Ramos (cell line): Measurements from ENCODE around the gene PDCD1.
"Not testable (repeated sequence)": the region's sequence is repeated elsewhere in the genome, so short reads cannot be mapped to it uniquely, and the experiment has no call there.

Experiments
- in situ Hi-C: fragments of 300-500 bp; cut with MboI; formaldehyde crosslinking; loops from one replicate; pipeline ENCODE4 v1.14.3; 2022; ENCODE audit warnings: low sequenced_read_pairs; ENCODE audit not compliant: unreplicated experiment

The PDCD1 gene

DNA sequence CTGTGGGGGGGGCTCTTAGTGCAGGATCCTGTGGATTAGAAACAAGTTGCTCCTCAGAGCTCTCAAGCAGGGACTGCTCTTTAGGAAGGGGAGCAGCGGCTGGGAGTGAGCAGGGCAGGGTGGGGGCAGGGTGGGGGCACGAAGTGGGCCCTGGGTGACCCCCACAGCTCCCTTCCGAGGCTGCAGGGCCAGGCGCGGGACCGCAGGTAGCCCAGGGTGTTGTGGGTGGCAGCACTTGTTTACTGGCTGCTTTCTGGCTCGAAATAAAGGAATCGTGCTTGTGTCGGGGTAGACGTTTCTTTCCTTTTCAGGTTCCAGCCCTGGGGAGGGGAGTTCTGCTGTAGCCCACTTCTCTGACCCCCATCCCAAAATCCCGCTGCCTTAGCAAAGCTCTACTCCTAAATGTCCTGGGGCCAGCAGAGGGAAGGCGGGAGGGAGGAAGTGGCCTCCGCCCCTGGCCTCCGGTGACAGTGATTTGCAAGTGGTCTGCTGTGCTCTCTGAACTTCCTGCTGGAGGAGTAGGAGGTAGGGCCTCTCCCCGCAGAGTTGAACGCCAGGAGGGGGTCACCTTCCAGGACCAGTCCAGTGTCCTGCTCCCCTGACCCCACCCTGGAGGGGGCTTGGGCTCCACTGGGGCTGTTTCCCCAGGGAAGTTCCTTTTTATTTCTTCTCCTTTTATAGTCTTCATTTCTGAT lies 41.4 kb downstream of the PDCD1 start:
- in situ Hi-C loops: no loop called here

DNA sequence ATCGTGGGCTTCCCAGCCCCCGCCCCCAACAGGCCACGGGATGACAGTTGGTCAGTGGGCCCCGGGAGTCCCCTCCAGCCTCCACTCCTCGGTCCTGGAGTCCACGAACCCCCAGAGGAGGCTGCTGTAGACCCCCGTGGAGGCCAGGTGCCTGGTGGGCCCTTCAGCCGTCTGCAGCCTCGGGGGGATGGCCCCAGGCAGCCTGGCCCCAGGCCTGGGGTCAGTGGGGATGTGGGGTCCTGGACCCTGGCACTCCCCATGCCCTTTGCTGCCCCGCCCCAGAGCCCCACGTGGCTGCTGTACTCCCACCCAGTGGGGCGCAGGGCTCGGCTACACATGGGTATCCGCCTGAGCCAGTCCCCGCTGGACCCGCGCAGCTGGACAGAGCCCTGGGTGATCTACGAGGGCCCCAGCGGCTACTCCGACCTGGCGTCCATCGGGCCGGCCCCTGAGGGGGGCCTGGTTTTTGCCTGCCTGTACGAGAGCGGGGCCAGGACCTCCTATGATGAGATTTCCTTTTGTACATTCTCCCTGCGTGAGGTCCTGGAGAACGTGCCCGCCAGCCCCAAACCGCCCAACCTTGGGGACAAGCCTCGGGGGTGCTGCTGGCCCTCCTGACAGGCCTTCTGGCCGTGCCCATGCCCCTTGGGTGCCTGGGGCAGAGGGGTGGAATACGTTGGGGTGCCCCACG lies 42.1 kb downstream of the PDCD1 start:
- in situ Hi-C loops: no loop called here

DNA sequence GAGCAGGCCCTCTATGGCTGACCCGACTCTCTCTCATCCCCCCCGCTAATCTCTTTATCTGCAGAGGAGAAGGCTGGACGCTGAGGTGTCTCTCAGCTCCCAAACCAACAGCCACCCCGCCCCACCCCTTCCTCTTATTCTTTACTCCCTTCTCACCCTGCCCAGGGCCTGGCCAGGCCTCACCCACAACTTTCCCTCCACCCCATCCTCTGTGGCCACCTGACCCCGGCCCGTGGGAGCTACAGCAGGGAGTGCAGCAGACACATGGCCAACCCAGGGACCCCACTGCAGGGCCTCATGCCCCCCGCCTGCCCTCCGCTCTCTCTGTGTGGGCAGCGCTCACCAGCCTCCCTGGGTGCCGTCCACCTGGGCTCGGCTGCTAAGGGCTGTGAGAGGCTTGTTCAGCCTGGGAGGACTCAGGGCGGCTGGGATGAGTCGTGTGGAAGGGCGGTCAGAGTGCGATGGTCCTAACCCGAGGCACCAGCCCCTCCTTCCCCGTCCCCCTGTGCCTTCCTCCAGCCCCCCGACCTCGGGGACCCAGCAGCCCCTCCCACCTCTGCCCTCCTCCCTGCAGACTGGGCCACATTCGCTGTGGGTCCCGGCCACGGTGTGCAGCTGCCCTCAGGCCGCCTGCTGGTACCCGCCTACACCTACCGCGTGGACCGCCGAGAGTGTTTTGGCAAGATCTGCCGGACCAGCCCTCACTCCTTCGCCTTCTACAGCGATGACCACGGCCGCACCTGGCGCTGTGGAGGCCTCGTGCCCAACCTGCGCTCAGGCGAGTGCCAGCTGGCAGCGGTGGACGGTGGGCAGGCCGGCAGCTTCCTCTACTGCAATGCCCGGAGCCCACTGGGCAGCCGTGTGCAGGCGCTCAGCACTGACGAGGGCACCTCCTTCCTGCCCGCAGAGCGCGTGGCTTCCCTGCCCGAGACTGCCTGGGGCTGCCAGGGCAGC lies 42.9 kb downstream of the PDCD1 start:
- in situ Hi-C loops: no loop called here

DNA sequence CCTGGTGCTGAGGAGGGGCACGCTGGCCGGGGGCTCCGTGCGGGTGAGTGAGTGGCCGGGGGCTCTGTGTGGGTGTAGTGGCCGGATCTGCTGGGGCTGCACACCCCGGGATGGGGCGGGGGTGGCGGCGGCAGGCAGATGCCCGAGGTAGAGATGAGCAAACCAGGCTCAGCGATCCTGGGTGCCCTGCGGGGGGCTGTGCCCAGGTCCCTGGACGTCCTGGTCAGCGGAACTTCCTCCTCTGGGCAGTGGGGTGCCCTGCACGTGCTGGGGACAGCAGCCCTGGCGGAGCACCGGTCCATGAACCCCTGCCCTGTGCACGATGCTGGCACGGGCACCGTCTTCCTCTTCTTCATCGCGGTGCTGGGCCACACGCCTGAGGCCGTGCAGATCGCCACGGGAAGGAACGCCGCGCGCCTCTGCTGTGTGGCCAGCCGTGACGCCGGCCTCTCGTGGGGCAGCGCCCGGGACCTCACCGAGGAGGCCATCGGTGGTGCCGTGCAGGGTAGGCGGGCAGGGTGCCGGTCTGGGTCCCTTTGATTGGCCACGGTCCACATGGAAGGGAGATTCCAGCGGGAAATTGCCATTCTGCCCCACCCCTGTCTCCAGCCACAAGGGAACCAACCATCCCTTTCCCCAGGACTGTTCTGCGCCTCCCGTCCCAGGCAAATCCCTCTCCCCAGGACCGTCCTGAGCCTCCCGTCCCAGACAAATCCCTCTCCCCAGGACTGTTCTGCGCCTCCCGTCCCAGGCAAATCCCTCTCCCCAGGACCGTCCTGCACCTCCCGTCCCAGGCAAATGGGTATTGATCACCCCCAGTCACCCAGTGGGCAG lies 43.8 kb downstream of the PDCD1 start:
- in situ Hi-C loops: no loop called here

DNA sequence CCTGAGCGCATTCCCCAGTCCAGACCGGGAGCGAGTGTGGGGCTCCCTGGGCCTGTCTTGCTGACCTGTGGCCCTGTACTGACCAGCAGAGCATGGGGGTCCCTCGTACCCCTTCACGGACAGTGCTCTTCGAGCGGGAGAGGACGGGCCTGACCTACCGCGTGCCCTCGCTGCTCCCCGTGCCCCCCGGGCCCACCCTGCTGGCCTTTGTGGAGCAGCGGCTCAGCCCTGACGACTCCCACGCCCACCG lies 44.4 kb downstream of the PDCD1 start:
- in situ Hi-C loops: no loop called here

DNA sequence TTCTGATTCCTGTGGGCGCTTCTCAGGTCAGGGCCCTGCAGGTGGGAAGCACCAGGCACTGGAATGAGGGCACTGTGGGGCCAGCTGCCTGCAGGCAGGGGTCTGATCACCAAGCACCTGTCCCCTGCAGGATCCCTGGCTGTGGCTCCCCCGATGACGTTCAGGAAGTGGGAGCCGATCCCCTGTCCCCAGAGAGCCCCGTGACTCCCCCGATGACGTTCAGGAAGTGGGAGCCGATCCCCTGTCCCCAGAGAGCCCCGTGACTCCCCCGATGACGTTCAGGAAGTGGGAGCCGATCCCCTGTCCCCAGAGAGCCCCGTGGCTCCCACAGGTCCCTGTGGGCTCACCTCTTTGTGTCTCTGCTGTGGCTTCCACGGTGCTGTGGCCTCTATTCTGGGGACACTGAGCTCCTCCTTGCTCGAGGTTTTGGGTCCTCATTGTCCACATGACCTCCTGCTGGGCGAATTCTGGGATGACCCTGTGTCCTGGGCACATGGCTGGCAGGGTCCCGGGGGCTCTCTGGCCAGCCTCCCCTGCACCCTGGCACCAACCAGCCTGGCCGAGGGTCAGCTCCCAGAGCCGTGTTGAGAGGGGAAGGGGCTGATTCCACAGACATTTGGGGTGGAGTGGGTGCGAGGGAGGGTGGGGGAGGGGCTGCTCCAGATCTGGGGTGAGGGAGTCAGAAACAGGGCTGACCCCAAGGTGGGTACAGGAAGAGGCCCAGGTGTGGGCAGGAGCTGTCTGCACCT lies 44.9 kb downstream of the PDCD1 start:
- in situ Hi-C loops: no loop called here

DNA sequence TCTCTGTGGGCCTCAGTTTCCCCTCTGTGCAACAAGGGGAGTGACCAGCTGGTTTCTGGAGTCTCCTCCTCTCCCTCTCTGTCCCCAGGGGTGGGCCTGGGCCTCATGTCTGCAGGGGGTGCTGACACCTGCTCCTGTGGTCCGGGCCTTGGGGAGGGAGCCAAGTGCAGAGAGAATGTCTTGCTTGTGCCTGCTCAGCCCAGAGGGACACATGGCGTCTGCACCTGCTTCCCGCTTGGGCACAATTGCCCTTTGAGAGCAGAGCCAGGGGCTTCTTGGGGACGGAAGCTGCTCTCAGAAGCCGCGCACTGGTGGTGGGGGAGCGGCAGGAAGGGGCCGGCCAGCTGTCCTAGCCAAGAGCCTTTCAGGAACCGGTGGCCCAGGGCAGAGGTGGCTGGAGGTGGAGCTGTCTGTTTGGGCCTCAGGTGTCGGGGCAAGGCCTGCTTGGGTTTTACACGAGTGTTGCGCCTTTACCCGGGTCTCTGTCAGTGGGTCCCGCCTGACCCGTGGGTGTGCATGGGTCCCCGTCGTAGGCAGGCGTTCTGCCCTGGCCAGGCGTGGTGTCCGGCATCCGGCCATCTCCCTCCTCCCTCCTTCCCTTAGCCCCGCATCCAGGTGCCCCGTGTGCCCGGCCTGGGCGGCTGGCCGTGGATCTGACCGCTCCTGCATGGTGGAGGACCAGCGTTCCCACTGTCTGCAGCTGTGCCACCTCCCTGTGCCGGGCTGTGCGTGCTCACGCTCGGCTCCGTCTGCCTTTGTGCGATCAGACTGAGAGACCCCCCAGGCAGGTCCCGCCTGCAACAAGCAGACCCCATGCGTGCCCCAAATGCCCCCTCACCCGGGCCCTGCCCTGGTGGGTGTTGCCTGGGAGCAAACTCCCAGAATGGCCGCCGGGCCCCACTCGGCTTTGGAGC lies 45.7 kb downstream of the PDCD1 start:
- in situ Hi-C loops: no loop called here

DNA sequence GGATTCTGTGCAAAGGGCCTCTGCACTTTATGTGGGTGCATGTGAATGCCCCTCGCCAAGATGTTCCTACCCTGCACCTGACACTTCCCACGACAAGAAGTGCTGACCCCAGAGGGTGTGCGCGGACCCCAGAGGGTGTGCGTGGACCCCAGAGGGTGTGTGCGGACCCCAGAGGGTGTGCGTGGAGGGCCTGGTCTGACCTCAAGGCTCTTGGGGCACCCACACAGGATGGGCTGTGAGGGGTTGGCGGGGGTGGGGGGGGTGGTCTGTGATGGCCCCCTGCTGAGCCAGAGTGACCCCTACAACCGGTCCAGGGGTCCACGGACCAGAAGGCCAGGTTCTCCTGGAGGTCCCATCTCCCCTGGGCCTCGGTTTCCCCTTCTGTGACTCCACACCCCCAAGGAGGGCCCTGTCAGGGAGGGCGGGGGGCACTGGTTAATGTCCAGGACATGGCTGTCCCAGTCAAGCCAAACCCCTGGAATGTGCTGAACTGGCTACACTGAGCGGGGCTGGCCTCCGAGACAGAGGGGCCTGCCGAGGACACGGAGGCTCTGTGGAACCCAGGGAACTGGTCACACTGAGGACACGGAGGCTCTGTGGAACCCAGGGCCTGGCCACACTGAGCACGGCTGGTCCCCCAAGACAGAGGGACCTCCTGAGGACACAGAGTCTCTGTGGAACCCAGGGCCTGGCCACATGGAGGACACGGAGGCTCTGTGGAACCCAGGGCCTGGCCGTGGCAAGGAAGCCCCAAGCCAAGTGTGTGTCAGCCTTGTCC lies 46.6 kb downstream of the PDCD1 start:
- in situ Hi-C loops: no loop called here

DNA sequence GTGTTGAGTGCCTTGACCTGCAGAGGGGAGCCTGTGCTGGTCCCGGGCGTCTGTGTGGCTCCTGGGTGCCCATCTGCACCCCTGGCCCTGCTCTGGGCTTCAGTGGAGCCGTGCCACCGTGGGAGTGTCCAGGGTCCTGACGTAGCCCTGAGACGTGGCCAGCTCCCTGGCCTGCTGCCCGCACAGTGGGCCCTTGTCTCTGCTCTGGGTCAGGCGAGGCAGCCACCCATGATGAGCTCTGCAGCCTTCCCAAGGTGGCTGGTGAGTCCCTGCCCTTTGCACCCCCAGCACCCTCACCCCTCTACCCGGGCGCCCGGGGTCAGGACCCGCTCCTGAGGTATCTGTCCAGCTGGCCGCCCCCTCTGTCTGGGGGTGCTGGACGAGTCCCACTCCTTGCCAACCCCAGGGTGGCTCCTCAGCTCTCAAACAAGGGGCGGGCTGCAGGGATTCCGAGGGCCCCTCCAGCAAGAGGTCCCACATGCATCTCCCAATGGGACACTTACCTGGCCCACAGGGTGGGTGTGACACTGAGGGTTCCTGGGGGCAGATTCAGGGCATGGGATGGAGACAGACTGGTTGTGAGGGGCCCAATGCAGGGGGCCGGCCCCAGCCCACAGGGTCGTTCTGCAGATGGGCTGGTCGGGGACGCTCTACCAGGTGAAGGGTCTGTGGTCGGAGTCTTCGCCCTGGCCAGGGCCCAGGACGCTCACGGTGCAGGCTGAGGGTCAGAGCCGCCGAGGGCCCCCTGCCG lies 47.3 kb downstream of the PDCD1 start:
- in situ Hi-C loops: no loop called here

DNA sequence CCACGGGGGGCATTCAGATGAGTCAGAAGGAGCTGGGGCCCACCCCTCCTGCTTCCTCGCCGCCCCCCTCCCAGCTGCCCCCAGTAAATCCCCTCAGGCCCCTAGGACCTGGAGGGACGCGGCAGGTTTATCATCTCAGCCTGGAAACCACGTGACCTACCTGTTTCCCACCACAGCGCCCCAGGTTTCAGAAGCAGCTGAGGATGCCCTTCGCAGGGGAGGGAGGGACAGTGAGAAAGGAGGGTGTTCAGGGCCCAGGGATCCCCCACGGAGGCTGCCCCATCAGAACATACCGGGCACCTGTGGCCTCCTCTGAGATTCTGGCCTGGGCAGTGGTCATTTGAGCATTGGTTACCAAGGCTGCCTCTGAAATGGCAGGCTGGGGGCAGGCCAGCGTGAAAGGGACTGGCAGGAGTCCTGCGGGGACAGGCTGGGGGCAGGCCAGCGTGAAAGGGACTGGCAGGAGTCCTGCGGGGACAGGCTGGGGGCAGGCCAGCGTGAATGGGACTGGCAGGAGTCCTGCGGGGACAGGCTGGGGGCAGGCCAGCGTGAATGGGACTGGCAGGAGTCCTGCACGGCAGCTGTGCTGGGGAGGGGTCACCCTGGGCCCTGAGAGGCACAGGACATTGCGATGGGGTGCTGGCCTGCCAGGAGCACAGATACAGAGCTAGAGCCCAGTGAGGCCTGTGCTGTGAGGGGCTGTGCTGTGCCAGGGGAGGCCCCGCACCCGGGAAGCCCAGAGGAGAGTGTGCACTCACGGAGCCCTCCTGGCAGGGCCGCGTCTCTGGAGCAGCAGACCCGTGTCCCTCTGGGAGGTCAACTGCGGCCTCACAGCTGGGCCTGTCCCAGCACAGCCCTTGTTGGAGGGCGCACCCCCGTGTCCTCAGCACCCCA lies 48.1 kb downstream of the PDCD1 start:
- in situ Hi-C loops: no loop called here

DNA sequence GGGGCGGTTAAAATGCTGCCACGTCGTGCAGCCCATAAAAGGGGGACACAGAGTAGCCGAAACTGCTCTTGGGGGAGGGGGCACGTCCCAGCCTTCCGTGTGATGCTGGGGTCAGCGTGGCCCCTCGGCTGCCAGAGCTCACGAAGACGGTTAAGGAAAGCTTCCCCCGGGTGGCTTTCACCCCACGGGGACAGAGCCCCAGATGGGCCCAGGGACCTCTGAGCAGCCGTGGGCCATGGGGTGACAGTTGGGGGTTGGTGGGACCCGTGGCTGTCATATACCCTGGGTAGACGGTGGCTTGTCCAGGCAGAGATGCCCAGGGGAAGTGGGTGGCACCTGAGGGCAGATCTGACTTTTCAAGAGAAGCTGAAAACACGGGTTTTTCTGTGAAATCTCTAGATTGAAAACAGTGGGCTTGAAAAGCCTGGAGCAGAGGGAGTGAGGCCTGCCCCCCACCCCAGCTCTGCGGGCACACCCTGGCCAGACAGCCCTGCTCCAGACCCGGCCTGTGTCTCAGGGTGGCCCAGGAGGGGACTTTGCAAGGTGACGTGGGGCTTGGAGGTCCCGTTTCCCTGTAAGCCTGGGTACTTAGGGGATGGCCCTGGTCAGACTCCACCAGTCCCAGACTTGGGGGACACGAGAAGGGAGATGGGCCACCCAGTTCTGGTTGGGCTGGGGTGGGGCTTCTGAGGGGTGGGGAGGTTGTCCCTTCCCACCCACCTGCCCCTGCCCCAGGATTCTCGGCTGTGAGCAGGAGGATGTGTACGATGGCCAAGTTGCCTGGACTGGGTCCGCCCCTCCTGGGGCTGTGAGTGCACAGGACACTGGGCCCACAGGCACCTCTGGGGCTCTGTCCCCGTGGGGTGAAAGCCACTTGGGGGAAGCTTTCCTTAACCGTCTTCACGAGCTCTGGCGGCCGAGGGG lies 49.0 kb downstream of the PDCD1 start:
- in situ Hi-C loops: no loop called here

DNA sequence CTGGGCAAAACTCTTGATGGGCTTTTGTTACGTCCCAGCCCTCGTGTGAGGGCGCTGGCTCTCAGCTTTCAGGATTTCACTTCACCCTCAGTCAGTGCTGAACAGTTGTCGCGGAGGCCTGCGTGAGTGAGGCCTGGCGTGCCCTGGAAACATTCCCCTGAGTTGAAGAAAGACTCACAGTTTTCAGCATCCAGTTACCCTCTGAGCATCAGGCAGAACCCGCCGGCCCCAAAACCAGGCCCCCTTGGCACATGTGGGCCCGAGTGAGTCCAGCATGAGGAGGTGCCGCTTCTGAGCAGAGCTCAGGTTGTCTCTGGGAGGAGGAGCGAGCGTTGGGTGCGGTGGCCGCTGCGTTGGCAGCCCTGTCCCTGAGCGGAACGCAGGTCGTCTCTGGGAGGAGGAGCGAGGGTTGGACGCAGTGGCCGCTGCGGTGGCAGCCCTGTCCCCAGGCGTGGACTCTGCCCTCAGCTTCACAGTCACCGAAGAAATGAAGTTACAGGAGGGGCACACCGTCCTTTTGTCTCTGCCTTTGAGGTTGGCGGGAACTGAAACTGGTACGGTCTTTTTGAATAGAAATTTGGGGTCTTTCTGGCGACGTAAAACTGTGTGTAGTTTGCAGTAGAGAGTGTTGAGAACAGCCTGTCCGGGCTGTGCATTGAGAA lies 49.8 kb downstream of the PDCD1 start, which contains the start of gene NEU4:
Gene NEU4, plus strand, starts transcription at position 473 of the 662 bp plus-strand sequence. CDS start 5,292 bp downstream, outside the sequence.
- in situ Hi-C loops: no loop called here

DNA sequence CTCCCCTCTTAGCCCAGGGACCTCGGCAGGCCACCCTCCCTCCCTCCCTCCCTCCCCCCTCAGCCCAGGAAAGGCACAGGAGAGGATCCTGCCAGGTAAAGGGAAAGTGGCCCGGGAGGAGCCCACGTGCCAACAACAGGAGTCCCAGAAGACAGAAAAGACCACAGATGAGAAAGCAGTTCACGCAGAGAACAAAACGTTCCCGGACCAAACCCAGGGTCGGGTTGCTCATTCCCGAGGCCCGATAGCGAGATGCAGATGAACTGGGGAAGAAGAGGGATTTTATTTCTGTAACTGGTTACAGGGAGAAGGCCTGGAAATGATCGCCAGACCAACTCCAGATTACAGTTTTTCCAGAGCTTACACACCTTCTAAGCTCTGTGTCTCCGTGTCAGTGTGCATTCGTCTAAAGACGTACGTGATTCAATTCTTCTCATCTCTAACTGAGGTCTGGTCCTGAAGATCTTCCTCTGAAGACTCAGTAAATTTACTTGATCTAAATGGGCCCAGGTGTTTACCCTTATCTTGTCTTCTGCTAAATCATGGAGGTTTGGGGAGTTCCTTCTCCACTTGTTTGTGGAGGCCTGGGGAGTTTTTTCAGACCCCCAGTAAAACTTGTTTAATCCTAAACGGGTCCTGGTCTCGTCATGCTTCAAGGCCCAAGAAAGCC lies 50.5 kb downstream of the PDCD1 start:
- in situ Hi-C loops: no loop called here

DNA sequence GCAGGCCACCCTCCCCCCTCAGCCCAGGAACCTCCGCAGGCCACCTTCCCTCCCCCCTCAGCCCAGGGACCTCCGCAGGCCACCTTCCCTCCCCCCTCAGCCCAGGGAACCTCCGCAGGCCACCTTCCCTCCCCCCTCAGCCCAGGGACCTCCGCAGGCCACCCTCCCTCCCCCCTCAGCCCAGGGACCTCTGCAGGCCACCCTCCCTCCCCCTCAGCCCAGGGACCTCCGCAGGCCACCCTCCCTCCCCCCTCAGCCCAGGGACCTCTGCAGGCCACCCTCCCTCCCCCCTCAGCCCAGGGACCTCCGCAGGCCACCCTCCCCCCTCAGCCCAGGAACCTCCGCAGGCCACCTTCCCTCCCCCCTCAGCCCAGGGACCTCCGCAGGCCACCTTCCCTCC lies 52.5 kb downstream of the PDCD1 start:
- in situ Hi-C loops: not testable (repeated sequence)
